Stimulated activated memory B cell treated with anti-CD40 and anti-IgM and Interleukin-4, amounts not matched to agents 10 μg/mL and 1 μg/mL and 100 μg/mL, for 72 hours (primary cell): ENCODE measurements around the gene HEATR5A.
"Not testable (repeated sequence)": the region's sequence is repeated elsewhere in the genome, so short reads cannot be mapped to it uniquely, and the experiment has no call there.

Experiments
- ATAC-seq: fragments of 150-1000 bp; cut with Tn5 transposase; 2 replicates; pipeline ENCODE4 v1.10.0; 2021
- H3K27ac Mint-ChIP-seq: one replicate; pipeline ENCODE4 v1.8.0; 2022; ENCODE audit warnings: mild to moderate bottlenecking, mixed read lengths
- H3K27me3 Mint-ChIP-seq: one replicate; pipeline ENCODE4 v1.8.0; 2022; ENCODE audit warnings: mixed read lengths
- H3K36me3 Mint-ChIP-seq: one replicate; pipeline ENCODE4 v1.8.0; 2022; ENCODE audit warnings: mixed read lengths
- H3K4me1 Mint-ChIP-seq: one replicate; pipeline ENCODE4 v1.8.0; 2022; ENCODE audit warnings: mixed read lengths
- H3K4me3 Mint-ChIP-seq: one replicate; pipeline ENCODE4 v1.8.0; 2022; ENCODE audit warnings: mild to moderate bottlenecking, moderate library complexity, mixed read lengths
- H3K9me3 Mint-ChIP-seq: one replicate; pipeline ENCODE4 v1.8.0; 2022; ENCODE audit warnings: mixed read lengths

Gene HEATR5A

DNA sequence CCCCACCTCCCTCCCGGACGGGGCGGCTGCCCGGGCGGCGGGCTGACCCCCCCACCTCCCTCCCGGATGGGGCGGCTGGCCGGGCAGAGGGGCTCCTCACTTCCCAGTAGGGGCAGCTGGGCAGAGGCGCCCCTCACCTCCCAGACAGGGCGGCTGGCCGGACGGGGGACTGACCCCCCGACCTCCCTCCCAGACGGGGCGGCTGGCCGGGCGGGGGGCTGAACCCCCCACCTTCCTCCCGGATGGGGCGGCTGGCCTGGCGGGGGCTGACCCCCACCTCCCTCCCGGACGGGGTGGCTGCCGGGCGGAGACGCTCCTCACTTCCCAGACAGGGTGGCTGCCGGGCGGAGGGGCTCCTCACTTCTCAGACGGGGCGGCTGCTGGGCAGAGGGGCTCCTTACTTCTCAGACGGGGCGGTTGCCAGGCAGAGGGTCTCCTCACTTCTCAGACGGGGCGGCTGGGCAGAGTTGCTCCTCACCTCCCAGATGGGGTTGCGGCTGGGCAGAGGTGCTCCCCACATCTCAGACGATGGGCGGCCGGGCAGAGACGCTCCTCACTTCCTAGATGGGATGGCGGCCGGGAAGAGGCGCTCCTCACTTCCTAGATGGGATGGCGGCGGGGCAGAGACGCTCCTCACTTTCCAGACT, 16.8 kb upstream of the HEATR5A start:
- not testable (repeated sequence) for H3K27ac Mint-ChIP-seq, H3K4me3 Mint-ChIP-seq, H3K9me3 Mint-ChIP-seq, H3K27me3 Mint-ChIP-seq, ATAC-seq
- peaks cover 17% of the 10 kb centered on the region for H3K36me3 Mint-ChIP-seq
- H3K4me1 Mint-ChIP-seq: peaks cover 12% of the 10 kb centered on the region

- H3K4me1 Mint-ChIP-seq: peaks cover 12% of the 10 kb centered on the region
- H3K9me3 Mint-ChIP-seq: peaks cover 4% of the 10 kb centered on the region
Observed at GRCh38 chr14:31435276-31435675, 14.9 kb upstream of the HEATR5A start.

GRCh38 chr14:31430634-31431264, 10.4 kb upstream of the HEATR5A start:
- peaks cover 4% of the 10 kb centered on the region for H3K4me1 Mint-ChIP-seq
- no peak overlapping the region for H3K27ac Mint-ChIP-seq
- no peak for ATAC-seq
- no peaks in the 10 kb centered on the region for H3K27me3 Mint-ChIP-seq
- H3K9me3 Mint-ChIP-seq: peaks cover 4% of the 10 kb centered on the region
- peaks cover 27% of the 10 kb centered on the region for H3K36me3 Mint-ChIP-seq
- no peak overlapping the region for H3K4me3 Mint-ChIP-seq

More at GRCh38 chr14:31435276-31435675, 14.9 kb upstream of the HEATR5A start:
- ATAC-seq: no peak
- no peaks in the 10 kb centered on the region for H3K27me3 Mint-ChIP-seq
- H3K4me3 Mint-ChIP-seq: no peak overlapping the region
- no peak overlapping the region for H3K27ac Mint-ChIP-seq
- peaks cover 34% of the 10 kb centered on the region for H3K36me3 Mint-ChIP-seq

- no peak overlapping the region for H3K4me3 Mint-ChIP-seq
- ATAC-seq: no peak
- no peak overlapping the region for H3K27ac Mint-ChIP-seq
- peaks cover 22% of the 10 kb centered on the region for H3K36me3 Mint-ChIP-seq
- no peaks in the 10 kb centered on the region for H3K27me3 Mint-ChIP-seq
- H3K9me3 Mint-ChIP-seq: peaks cover 4% of the 10 kb centered on the region
- no peaks in the 10 kb centered on the region for H3K4me1 Mint-ChIP-seq
Observed at GRCh38 chr14:31429791-31430190, 9.4 kb upstream of the HEATR5A start.

DNA sequence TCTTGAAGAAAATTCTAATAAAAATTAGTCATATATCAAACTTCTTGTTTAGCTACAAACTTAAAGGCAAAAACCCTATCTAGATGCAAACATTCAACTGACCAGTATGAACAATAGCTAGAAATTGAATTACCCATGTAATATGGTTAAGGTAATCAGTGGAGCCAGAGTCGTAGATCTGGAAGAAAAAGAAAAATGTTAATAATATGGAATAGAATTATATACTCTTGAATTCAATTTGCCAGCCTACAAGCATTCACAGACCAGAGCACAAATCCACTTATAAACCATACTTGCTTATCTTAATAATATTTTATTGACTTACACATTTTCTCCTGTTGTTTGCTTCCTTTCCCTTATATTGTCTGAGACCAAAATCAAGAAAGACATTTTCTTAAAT, 7.7 kb upstream of the HEATR5A start:
- no peaks in the 10 kb centered on the region for H3K27me3 Mint-ChIP-seq
- H3K4me3 Mint-ChIP-seq: no peak overlapping the region
- peaks cover 22% of the 10 kb centered on the region for H3K36me3 Mint-ChIP-seq
- H3K9me3 Mint-ChIP-seq: peaks cover 4% of the 10 kb centered on the region
- no peak for ATAC-seq
- H3K27ac Mint-ChIP-seq: no peak overlapping the region
- no peaks in the 10 kb centered on the region for H3K4me1 Mint-ChIP-seq

DNA sequence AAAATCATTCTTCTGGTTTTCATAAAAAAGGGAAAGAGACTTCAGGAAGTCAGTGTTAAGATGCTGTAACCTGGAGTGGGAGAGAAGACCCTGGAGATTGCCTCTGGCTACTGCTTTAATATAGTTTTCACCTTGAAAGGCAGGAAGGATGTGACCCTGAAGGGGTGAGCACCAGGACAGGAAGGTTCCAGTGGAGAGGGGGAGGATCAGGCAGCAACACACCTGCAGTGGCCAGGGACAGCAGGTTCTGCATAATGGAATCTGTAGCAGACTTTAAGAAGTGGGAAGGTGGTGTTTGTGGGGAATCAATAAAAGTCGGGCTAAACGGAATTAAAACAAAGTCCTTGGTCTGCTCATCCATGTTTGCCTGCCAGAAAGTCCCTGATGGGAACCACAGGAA, 6.3 kb upstream of the HEATR5A start:
- no peaks in the 10 kb centered on the region for H3K9me3 Mint-ChIP-seq
- H3K4me3 Mint-ChIP-seq: no peak overlapping the region
- peaks cover 3% of the 10 kb centered on the region for H3K4me1 Mint-ChIP-seq
- peaks cover 12% of the 10 kb centered on the region for H3K36me3 Mint-ChIP-seq
- no peak for ATAC-seq
- H3K27me3 Mint-ChIP-seq: no peaks in the 10 kb centered on the region
- no peak overlapping the region for H3K27ac Mint-ChIP-seq

DNA sequence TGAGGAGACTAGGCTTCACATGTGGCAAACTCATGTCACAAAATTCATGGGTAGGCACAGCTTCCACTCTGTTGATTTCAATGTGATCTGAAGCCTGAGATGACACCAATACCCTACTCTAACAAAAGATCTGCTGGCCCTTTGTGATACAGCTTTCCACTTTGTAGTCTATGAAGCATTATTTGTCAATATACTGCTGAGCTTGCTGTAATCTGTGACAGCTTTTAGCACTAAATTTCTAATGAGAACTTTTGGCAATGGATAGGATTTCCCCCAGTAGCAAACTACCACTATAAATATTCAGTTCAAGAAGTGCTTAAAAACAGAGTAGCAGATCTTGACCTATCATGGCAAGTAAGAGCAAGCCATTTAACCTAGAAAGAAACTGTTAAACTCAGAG, 5.6 kb upstream of the HEATR5A start:
- H3K4me3 Mint-ChIP-seq: no peak overlapping the region
- H3K27me3 Mint-ChIP-seq: no peaks in the 10 kb centered on the region
- H3K9me3 Mint-ChIP-seq: no peaks in the 10 kb centered on the region
- no peak overlapping the region for H3K27ac Mint-ChIP-seq
- H3K4me1 Mint-ChIP-seq: peaks cover 11% of the 10 kb centered on the region
- no peak for ATAC-seq
- peaks cover 5% of the 10 kb centered on the region for H3K36me3 Mint-ChIP-seq

DNA sequence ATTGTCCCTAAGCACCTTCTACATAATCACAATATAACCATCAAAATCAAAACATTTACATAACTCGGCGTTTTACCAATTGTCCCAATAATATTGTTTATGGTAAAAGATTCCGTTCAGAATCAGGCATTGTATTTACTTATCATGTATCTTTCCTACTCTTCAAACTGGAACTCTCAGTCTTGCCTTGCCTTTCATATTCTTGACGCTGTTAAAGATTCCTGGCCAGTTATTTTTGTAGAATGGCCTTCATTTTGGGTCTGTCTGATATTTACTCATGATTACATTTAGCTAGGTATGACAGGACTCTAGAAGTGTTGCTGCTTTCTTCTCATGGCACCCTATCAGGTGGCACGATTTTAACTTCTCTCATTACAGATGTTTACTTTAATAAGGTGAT, 850 bp upstream of the HEATR5A start:
- no peak for ATAC-seq
- no peaks in the 10 kb centered on the region for H3K9me3 Mint-ChIP-seq
- peak overlapping the region; percentile 88 for H3K4me3 Mint-ChIP-seq
- no peaks in the 10 kb centered on the region for H3K36me3 Mint-ChIP-seq
- H3K4me1 Mint-ChIP-seq: peaks cover 30% of the 10 kb centered on the region
- peak overlapping the region; percentile 94 for H3K27ac Mint-ChIP-seq
- H3K27me3 Mint-ChIP-seq: no peaks in the 10 kb centered on the region

GRCh38 chr14:31419967-31420318, 407 bp downstream of the HEATR5A start:
- peak; percentile 40 for ATAC-seq
- Mint-ChIP-seq H3K27me3 (no peaks in the 10 kb centered on the region), H3K4me3 (peak overlapping the region; percentile 88), H3K27ac (peak overlapping the region; percentile 94), H3K9me3 (no peaks in the 10 kb centered on the region), H3K36me3 (no peaks in the 10 kb centered on the region), H3K4me1 (peaks cover 32% of the 10 kb centered on the region)

GRCh38 chr14:31419179-31419966, 977 bp downstream of the HEATR5A start:
- H3K9me3 Mint-ChIP-seq: no peaks in the 10 kb centered on the region
- H3K4me3 Mint-ChIP-seq: peak overlapping the region; percentile 88
- no peak for ATAC-seq
- no peaks in the 10 kb centered on the region for H3K36me3 Mint-ChIP-seq
- H3K4me1 Mint-ChIP-seq: peaks cover 37% of the 10 kb centered on the region
- H3K27me3 Mint-ChIP-seq: no peaks in the 10 kb centered on the region
- H3K27ac Mint-ChIP-seq: peak overlapping the region; percentile 94

GRCh38 chr14:31418440-31418839, 1.9 kb downstream of the HEATR5A start:
- no peak for ATAC-seq
- Mint-ChIP-seq H3K9me3 (no peaks in the 10 kb centered on the region), H3K4me3 (no peak overlapping the region), H3K27ac (no peak overlapping the region), H3K27me3 (no peaks in the 10 kb centered on the region), H3K36me3 (no peaks in the 10 kb centered on the region), H3K4me1 (peaks cover 44% of the 10 kb centered on the region)

GRCh38 chr14:31414190-31414833, 6.0 kb downstream of the HEATR5A start:
- Mint-ChIP-seq H3K4me3 (no peak overlapping the region), H3K9me3 (no peaks in the 10 kb centered on the region), H3K27me3 (no peaks in the 10 kb centered on the region), H3K27ac (peak overlapping the region; percentile 59), H3K36me3 (no peaks in the 10 kb centered on the region), H3K4me1 (peaks cover 39% of the 10 kb centered on the region)
- ATAC-seq: no peak

DNA sequence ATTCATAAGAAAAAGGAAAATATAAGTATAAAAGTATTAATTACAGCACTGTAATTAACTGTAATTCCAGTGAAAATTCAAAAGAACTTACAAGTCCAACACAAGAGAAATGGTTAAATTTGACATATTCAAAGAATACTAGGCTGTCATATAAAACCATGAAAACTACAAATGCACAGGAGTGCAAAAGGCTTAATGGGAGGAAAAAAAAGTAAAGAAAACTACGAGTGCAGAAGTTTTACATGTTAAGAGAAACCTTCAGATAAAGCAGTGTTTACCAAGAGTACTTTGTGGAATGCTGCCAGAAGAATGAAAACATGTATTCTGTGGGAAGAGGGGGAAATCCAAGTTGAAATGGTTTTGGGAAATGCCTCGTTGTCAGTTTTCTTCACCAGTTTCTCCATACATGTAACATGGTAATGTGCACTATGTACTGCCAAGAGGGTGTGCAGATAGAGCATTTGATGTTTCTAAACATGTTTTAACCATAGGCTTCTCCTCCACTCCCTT, 9.1 kb downstream of the HEATR5A start:
- H3K4me1 Mint-ChIP-seq: peaks cover 28% of the 10 kb centered on the region
- no peaks in the 10 kb centered on the region for H3K9me3 Mint-ChIP-seq
- H3K36me3 Mint-ChIP-seq: no peaks in the 10 kb centered on the region
- no peak overlapping the region for H3K4me3 Mint-ChIP-seq
- H3K27ac Mint-ChIP-seq: no peak overlapping the region
- H3K27me3 Mint-ChIP-seq: no peaks in the 10 kb centered on the region
- no peak for ATAC-seq

DNA sequence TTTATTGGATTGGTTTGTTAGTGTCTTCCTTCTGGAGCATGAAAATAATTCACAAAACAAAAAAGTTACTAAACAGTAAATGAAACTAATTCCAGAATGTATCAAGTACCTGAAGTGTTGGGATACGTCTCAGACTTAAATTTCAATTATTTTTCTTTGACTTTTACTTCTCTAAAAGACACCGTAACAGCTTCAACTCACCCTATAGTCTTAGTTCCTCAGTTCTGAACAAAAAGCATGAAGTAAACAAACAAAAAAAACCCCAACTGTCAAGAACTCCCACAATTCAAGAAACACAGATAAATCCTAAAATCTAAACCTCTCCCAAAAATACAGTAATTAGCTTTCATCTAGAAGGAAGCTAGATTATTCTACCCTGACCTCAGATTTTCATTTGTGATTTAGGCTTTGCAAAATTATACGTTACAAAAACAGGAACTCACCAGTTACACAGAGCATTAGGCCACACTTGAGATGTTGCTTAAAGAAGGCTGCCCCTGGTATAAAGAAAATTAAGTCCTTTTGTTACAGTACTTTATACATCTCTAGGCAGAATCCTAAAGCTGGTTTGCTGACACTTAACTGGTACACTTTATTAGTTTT, 10.2 kb downstream of the HEATR5A start:
- Mint-ChIP-seq H3K27ac (peak overlapping the region; percentile 84), H3K4me1 (peaks cover 28% of the 10 kb centered on the region), H3K27me3 (no peaks in the 10 kb centered on the region), H3K9me3 (no peaks in the 10 kb centered on the region), H3K36me3 (no peaks in the 10 kb centered on the region), H3K4me3 (peak overlapping the region; percentile 72)
- ATAC-seq: no peak

DNA sequence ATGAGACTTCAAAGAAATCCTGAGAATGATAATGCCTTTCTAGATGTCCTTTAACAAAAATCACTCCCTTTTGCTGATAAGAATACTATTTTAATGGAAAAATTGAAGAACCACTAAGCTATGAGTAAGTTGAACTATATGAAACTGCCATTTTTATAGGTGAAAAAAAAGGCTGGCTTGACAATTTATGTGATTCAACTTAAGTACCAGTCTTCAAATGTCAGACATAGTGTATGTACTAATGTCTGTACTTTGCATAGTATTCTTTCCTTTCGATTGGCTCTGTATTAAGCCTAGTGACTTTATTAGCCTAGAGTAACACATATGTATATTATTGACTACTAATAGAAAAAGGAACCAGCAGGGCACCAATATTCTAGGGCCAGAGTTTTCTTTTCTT, 11.9 kb downstream of the HEATR5A start:
- no peaks in the 10 kb centered on the region for H3K36me3 Mint-ChIP-seq
- no peak overlapping the region for H3K4me3 Mint-ChIP-seq
- H3K27ac Mint-ChIP-seq: no peak overlapping the region
- no peak for ATAC-seq
- peaks cover 14% of the 10 kb centered on the region for H3K4me1 Mint-ChIP-seq
- no peaks in the 10 kb centered on the region for H3K9me3 Mint-ChIP-seq
- no peaks in the 10 kb centered on the region for H3K27me3 Mint-ChIP-seq
